GM19351 (cell line): Measurements from ENCODE around the gene POU2F1.
"Not testable (repeated sequence)": the region's sequence is repeated elsewhere in the genome, so short reads cannot be mapped to it uniquely, and the experiment has no call there.

Source experiments
- ATAC-seq: cut with Tn5 transposase; IDR thresholded peaks from one replicate; pipeline ENCODE4 v1.9.1; 2021; ENCODE audit warnings: mild to moderate bottlenecking, moderate library complexity; ENCODE audit not compliant: unreplicated experiment

Gene POU2F1

DNA sequence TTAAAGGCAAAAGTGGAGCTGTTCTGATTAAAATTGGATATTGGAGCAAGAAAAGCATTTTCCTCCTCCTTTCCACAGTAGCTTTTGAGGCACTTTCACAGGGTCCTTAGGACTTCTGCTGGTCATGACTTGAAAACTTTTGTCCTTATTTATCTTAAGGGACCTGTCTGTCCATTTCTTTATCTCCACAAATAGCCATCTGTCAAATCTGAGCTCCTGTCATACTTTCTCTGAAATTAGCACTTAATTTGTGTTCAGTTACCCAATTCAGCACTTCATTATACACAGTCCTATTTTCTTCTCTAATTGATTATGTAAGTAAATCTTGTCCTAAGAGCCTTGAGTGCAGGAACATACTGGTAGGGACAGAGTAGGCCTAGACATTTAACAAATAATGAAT lies 9.8 kb downstream of the POU2F1 start:
- ATAC-seq = no peak

DNA sequence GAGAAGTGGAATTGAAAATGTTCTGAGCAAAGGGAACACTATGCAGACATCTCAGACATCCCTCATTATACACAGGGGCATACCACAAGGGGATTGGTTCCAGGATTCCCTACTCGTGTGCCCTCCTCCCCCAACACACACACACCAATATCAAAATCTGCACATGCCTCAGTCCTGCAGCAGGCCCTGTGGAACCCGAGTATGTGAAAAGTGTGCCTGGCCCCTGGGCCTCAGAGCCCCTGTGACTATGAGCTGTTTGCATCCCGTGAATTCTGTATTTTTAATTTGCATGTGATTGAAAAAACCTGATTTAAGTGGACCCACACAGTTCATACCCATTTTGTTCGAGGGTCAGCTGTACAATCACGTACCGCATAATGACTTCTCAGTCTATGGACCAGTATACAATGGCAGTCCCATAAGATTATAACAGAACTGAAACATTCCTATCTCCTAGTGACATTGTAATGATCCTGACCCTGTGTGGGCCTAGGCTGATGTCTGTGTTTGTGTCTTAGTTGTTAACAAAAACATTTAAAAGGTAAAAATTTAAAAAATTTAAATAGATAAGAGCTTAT lies 11.3 kb downstream of the POU2F1 start:
- ATAC-seq = no peak

DNA sequence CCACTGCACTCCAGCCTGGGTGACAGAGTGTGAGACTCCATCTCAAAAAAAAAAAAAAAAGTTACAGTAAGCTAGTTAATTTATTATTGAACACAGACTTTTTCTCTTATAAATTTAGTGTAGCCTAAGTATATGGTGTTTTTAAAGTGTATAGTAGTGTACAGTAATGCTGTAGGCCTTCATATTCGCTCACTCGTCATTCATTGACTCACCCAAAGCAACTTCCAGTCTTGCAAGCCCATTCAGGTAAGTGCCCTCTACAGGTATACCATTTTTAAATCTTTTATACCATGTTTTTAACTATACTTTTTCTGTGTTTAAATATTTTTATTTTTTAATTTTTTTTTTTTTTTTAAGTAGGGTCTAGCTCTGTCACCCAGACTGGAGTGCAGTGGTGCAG lies 12.1 kb downstream of the POU2F1 start:
- no peak for ATAC-seq

DNA sequence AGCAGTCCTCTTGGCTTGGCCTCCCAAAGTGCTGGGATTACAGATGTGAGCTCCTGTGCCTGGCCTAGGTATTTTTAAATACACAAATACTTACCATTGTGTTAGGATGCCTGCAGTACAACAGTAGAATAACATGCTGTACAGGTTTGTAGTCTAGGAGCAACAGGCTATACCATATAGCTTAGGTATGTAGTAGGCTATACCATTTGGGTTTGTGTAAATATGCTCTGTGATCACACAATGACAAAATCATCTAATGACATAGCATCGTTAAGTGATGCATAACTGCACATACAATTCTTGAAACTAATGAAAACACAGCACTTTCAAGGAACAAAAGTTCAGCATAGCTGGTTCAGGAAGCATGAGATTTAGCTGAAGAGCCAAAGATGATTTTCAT lies 12.7 kb downstream of the POU2F1 start:
- no peak for ATAC-seq

DNA sequence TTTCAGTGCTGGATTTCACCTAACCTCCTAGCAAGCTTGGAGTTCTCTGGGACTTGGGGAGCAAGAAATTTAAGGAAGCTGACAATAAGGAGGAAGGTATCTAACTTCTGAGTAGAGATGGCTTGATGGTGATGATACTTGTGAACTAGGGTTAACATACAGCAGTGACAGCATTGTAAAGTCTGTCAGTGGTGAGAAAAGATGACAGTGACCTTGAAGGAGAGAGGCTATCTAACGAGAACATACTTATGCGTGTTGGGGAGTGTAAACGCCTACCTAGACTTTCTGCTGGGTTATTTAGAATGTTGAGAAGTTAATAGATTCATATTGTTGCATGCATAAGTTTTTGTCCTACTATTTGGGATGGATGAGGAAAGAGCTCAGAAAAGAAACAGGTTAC lies 16.3 kb downstream of the POU2F1 start:
- ATAC-seq = no peak

DNA sequence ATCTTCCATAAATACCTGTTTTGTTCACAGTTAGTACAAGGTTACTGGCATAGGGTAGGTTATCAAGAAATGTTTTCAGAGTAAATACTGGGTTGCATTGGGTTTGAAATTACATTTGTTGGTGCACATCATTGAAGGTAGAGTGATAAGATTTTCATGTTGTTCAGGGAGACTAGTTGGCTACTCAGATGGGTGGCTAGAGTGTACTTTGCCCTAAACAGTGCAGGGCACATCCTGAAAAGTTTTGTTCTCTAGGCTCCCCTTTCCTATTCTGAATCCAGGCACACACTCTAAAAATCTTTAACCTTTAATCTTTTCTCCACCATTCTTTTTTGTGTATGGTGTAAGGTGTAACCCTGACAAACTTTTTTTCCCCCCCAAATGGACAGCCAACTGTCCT lies 18.0 kb downstream of the POU2F1 start:
- no peak for ATAC-seq

DNA sequence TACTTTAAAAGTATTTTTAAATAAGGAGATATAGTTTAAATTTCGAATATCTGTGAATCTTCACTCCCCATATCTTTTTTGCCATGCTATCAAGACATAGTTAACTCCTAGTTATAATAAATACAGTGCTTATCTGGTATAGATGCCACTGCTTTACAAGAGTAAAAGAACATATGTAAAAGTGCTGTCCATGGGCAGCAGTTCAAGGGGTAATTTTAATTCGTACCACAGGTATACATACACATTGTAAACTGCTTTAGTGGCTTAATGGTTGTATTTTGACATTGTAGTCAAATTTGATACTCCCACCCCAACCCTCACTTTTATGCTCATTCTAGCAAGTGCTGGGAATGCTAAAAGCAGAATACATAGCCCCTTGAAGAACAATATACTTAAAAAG lies 18.6 kb downstream of the POU2F1 start:
- no peak for ATAC-seq

DNA sequence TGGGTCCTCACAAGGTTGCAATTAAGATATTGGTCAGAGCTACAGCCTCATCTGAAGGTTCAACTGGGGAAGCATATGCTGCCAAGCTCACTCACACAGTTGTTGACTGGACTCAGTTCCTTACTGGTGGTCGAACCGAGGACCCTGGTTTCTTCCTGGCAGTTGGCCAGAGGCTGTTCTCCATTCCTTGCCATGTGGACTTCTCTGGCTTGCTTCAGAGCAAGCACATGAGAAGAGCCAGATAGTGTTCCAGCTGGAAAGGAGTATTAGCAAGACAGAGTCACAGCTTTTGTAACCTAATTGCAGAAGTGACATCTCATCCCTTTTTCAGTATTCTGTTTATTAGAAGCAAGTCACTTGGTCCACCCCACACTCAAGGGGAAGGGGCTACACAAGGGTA lies 23.6 kb downstream of the POU2F1 start:
- ATAC-seq = no peak

DNA sequence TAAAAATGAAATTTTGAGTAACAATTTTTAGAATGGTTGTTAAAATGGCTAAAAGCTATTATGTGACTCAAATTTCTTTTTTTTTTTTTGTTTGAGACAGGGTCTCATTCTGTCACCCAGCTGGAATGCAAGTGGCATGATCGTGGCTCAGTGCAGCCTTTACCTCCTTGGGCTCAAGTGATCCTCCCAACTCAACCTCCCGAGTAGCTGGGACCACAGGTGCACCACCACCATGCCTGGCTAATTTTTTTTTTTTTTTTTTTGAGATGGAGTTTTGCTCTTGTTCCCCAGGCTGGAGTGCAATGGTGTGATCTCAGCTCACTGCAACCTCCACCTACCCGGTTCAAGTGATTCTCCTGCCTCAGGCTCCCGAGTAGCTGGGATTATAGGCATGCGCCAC lies 24.5 kb downstream of the POU2F1 start:
- ATAC-seq = not testable (repeated sequence)

DNA sequence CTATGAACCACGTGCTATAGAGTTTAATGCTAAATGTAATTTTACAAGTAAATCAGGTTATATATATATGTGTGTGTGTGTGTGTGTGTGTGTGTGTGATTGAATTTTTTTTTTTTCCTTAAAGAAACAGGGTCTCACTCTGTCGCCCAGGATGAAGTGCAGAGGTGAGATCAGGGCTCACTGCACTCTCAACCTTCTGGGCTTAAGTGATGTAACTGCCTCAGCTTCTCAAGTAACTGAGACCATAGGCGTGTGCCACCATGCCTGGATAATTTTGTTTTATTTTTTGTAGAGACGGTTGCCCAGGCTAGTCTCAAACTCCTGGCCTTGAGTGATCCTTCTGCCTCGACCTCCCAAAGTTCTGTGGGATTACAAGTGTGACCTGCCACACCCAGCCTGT lies 26.3 kb downstream of the POU2F1 start:
- ATAC-seq = no peak

DNA sequence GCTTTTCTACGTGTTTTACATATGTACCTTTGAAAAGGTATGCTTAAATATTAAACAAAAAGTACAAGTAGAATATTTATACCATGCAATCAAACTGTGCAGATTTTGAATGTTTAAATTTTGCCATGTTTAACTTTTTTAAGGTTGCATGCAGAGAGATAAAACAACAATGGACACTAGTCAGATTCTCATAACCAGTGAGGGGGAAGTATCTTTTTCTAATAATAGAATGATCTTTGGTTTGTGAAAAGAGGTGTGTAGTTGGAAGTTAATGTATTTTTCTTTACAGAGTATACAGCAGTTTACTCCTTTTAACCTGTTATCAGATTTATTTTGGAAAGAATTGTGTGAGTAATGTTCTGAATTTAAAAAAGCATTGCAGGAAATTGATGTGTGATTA lies 27.1 kb downstream of the POU2F1 start:
- ATAC-seq = no peak

DNA sequence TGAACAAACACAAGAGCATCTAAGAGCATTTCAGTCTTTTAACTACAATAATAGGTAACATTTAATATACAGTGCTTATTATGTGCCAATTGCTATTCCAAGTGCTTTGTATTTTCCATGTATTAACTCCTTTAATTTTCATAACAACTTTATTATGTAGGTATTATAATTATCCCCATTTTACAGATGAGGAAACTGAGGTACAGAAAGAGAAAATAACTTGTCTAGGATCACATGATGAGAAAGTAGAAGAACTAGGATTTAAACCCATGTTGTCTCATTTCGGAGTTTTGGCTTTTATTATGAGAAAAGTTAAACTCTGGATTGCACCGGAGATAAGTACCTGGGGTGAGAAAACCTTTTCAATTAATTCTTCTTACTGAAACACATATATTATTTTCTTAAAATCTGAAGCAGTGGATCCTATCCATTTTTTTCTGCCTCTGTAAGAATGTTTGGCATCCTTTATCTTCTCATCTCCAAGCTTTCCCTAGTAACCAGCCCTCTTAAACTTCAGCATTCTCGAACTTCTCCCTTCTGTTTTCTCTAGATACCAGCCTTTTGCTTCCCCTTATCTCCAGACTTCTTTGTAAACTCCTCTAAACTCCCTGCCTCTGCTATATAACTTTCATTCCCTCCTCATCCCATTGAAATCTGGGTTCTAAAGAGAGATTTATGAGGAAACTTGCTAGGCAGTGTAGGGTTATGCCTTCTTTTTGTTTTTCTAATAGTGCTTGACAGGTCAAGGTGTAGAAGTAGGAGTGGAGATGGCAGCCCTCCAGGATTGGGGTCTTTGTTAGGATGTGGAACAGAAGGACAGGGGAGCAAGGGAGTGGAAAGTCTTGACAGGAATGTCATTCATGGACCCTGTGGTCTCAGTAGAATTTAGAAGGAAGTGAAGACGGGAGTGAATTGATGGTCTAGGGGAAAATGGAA lies 28.3 kb downstream of the POU2F1 start:
- ATAC-seq = no peak

DNA sequence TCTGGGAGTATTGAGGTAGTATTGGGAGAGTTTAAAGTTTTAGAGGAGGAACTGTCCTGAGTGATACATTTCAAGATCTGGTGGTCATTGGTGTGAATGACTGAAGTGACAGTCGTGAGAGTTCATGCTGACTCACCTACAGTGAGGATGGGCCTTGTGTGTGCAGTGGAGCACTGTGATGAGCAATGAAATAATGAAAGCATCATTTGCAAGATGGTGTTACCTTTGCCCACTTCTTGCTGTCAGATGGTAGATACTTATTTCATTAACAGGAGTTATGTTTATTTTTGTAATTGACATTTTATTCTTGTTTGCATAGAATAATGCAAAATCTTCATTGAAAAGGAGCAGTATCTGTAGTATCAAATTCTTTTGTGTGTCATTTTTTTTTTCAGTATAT lies 29.0 kb downstream of the POU2F1 start:
- ATAC-seq = peak; percentile 64

DNA sequence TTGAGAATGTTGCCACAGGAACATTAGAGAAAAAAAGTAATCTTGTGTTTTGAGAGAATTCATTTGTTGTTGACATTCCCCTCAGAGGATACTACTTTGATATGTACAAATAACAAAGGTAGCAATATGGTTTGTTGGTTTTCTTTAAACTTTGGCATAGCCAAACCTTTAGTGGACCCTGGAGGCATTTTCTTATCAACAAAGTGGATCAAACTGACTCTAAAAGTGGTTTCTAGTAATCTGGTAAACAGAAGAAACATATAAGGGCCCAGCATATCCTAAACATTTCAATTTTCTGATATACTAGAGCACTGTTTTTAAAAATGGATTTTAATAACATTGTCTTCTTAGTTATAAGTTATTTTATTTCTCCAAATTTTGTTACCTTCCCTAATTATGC lies 29.8 kb downstream of the POU2F1 start:
- no peak for ATAC-seq

DNA sequence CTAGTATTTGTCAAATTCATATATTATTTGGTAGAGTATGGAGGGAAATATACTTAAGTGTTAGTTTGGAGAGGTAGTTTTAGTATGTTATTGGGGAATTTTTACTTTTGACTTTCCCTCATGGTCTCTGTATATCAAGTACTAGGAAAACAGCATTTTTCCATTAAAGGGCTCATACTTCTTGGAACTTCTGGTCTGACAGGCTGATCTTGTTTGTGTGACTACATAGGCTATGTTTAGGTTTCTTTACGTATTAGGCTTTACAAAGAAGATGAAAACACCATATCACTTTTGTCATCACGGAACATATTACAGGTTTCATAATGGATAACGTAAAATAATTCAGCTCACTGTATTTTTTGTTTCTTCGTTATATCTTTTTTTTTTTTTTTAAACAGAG lies 30.8 kb downstream of the POU2F1 start:
- no peak for ATAC-seq

DNA sequence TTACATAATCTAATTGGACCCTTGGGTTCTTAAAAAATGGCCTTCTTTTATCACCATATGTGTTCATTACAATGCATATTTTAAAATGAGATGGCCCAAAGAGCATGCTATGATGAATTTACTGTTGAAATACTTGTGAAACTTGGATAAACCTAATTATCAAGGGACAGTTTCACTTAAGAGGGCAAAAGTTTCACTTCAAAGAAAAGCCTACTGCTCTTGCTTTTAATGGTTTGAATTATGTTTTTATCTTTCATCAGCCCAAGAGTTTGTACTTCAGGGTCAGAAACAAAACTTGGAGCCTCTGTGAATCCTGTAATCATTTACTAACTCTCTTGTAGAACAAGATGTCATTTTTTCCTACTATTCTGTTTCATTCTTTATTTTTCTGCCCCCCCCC lies 32.3 kb downstream of the POU2F1 start:
- no peak for ATAC-seq

DNA sequence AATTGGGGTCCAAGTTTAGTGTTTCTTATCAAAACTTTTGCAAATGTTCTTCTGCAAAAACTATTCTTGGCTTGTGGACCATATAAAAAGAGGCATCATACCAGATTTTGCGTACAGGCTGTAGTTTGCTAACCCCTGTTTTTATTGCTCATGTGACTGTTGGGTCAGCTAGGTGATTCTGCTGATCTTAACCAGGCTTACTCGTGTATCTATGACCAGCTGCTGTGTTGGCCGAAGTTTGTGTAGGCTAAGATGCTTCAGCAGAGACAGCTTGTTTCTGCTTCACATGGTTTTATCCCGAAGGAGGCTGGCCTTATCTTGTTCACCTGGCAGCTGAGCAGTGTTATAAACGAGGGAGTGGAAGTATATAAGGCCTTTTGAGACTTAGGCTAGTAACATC lies 38.2 kb downstream of the POU2F1 start:
- no peak for ATAC-seq

DNA sequence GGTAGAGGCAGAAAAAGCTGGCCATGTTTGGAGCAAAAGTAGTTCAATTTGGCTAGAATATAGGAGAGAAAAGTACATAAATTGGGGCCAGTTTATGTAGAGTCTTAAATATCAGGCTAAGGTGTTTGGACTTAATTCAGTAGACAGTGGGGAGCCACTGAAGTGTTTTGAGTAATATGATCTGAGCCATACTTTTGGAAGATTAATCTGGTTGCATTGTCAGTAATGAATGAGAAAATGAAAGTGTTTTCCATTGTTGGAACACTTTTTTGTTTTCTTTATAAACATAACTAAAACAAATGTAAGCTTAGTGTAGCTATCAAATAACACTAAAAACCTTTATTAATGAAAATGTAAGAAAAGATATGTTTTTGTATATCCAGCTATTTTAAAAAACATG lies 42.1 kb downstream of the POU2F1 start:
- no peak for ATAC-seq

DNA sequence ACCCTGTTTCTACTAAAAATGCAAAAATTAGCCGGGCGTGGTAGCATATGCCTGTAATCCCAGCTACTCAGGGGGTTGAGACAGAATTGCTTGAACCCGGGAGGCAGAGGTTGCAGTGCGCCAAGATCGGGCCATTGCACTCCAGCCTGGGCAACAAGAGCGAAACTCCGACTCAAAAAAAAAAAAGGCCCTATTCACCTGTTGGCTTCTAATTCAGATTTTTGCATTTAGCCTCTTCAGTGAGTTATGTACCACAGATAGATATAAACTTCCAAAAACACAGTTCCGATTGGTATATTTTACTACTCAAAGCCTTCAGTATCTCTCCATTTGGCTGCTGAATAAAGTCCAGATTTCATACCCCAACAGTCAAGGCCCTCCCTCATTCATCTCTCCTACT lies 42.7 kb downstream of the POU2F1 start:
- ATAC-seq = no peak

DNA sequence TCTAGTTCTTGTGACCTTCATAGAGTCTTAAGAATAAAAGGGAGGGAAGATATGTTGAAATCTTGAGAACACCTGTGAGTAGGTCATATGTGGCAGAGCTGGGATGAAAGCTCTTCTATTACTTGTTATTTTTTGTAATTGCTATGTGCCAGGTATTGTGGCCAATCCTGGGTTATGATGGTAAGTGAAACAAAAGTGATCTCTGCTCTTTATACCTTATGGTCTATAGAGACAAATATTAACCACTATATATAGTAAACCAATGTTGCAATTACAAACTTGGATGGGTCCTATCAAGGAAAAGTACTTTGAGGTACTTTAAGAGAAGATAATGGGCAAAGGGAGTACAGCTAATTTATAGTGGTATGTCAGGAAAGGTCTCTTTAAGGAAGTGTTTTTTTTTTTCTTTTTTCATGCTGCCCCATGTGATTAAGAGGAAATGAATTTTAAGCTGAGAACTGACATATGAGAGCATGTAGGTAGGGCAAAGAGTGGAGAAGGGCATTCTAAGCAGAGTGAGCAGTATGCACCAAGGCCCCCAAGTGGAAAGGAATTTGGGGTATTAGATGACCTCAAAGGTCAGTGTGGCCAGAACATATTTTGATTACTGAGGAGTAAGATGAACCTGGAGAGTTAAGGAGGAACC lies 43.3 kb downstream of the POU2F1 start:
- ATAC-seq = no peak

DNA sequence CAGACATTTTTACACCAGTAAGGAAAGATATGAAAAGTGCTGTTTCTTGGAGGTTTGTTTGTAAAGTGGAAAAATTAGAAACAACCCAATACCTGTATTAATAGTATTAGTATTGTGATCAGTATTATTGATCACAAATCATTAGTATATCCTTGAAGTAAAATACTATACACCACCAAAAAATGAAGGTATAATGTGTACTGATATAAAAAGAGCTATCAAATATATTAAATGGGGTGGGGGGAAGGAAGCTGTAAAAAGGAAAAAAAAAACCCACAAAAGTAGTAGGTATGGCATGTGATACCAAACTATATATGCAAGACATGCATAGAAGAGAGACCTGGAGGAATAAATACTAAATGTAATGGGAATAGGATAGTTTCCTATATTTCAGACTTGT lies 46.3 kb downstream of the POU2F1 start:
- no peak for ATAC-seq

DNA sequence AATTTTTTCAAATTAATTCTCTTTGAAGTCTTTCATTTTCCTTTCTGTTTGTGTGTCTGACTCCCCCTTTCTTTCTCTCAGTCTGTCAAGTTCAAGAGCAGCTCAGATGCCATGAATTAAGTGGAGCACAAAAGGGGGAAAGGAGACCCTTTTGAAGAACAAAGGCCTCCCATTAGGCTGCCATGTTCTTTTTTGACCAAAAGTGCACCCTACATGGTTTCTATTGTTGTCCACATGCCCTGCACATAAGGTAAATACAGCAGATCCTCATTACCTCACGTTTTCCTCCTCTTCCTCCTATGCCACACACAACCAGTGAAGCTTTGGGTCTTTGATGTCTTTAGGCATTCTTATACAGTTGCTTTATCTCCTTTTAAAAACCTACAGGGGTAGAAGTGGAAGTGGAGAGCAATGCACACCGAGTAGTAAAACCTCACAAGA lies 47.7 kb downstream of the POU2F1 start:
- ATAC-seq = no peak
